A204.1 (cell line): Measurements from ENCODE around the gene MBLAC1.

Source experiments
- FAIRE-seq: peaks from 2 replicates; lab custom pipeline; 2012; peaks lifted over from hg19 to GRCh38; lab: Jason Lieb, UNC

The MBLAC1 gene

DNA sequence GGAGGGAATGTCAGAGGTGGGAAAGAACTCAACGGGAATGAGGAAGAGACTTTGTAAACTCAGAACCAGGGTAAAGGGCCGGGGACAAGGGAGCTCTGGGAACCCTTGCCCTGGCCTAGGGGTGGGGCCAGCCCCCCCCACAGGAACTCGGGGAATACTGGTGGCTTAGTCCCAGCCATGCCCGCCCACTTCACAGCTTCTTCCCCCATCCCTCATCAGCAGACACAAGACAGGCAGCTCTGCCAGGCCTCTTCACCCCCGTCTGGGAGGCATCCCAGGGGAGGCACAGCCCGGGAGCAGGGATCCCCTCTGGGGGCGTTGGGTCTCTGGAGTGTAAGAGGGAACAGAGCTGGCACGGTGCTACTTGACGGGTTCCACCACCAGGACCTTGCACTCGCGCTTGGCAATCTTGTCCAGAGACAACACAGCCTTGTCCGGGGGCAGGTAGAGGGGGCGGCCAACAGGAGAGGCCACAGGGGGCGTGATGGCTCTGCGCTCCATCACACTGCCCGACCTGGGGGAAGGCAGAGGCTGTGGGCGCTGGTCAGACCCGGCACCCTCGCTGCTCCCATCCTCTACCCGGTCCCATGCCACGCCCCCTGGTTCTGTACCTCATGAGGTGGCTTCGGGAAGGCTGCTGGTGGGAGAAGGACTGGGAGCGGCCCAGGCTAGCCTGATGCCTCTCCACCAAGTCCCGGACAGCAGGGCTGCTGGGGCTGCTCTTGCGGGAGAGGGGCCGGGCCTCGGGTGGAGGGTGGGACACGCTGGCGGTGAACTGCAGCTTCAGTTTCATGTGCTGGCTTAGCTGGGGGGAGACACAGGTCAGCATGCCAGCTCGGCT is 28.1 kb downstream of the MBLAC1 start:
- FAIRE-seq: no peak

DNA sequence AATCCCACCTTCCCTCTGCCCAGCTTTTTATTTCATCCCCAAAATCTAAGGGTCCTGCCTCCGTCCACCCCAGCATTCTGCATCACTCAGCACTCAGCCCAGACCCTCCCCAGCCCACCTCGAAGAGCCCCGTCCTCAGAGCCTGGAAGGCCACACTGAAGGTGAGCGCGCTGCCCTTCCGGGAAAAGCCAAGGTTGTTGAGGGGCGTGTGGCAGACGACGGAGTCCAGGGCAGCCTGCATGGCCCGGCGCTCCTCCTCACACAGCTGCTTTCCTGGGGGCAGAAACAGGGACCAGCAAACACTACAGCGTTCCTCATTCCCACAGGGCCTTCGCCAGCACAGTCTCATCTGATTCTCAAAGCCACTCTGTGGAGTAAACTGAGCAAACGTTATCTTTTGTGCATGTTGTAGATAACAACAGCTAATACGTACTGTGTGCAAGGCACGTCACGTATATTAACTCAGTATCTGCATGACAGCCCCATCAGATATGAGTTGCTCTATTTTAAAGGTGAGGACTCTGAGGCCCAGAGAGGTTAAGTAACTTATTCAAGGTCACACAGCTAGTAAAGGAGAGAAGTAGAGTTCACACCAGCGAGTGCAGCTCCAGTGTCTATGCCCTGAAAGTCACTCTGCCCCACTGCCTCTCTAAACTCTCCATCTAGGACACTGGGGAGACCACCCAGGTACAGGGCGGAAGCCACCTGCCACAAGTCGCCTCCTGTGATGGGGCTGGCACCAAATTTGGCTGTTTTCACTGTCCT is 29.0 kb downstream of the MBLAC1 start:
- no peak for FAIRE-seq

DNA sequence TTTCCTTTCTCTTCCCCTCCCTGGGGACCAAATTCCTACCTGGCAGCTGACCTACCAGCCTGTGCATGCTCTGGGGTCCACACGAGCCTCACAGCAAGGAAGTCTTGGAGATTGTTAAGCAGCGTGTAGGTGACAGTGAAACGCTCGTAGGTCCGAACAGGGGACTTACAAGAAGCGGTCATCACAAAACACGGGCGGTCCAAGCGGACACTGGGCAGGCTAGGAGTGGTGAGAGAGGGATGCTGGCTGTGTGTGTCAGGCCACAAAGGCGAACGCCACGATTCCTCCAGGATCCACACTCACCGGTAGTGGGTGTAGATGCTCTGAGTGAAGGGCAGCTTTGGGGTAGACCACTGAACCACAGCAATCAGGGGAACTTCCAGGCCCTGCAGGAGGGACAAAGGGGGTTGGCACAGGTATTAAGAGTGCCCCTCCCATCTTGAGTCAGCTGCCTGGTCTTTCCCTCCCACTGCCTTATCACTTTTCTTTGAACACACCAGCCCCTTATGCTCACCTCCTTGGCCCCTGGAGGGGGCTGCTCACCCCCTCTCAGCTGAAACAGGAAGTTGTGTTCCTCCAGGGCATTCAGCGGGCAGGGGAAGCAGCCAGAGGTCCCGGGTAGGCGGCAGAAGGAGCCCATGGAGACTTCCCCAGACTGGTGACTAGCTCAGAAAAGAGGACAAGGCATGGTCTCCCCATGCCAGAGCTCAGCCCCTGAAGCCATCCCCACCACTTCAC is 29.7 kb downstream of the MBLAC1 start:
- no peak for FAIRE-seq

DNA sequence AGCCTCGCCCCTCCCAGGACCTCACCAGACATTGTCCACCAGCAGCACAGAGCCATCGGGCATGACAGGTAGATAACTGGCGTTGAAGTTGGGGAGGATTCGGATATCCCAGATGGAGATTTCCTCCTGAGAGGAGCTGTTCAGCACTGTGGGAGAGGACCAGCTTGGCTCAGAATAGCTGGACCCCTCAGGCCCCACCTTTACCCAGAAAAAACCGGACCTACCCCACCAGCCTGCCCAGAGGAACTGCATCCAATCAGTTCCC is 30.2 kb downstream of the MBLAC1 start:
- FAIRE-seq: no peak

DNA sequence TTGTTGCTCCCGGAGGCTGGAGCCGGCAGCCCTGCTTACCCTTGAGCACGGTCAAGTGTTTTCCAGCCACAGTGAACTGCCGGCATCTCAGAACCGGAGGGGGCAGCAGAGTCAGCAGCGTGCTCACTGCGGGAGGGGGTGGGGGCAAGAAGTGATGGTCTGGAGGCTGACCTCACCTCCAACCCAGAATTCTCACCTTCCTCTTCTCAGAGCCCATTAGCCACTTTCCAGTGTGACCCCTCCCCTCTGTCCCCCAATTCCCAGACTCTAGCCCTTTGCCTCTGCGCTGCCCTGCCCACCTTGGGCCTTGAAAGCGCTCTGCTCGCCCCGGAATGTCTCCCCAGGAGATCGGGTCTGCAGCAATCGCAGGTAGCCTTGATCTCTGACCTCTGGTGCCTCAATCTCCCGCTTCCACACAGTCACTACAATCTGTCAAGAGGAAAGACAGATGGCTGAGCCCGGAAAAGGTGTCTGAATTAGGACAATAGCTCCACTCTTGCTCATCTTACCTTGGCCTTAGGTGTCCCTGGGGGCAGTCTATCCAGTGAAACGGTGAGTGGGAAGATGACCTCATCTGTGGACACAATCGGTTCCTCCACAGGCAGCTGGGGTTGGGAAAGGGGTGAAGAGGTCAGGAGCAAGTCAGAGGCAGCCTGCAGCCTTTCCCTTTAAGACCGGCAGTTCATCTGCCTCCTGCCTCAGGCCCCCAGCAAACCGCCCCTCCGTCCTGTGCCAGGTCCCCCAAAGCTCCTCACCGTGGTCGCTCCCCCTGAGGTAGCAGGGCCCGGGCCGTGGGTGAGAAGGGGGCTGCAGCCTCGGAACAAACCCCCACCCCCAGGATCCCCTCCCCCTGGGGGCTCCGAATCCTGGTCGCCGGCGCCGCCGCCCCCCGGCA is 30.8 kb downstream of the MBLAC1 start:
- FAIRE-seq: no peak

DNA sequence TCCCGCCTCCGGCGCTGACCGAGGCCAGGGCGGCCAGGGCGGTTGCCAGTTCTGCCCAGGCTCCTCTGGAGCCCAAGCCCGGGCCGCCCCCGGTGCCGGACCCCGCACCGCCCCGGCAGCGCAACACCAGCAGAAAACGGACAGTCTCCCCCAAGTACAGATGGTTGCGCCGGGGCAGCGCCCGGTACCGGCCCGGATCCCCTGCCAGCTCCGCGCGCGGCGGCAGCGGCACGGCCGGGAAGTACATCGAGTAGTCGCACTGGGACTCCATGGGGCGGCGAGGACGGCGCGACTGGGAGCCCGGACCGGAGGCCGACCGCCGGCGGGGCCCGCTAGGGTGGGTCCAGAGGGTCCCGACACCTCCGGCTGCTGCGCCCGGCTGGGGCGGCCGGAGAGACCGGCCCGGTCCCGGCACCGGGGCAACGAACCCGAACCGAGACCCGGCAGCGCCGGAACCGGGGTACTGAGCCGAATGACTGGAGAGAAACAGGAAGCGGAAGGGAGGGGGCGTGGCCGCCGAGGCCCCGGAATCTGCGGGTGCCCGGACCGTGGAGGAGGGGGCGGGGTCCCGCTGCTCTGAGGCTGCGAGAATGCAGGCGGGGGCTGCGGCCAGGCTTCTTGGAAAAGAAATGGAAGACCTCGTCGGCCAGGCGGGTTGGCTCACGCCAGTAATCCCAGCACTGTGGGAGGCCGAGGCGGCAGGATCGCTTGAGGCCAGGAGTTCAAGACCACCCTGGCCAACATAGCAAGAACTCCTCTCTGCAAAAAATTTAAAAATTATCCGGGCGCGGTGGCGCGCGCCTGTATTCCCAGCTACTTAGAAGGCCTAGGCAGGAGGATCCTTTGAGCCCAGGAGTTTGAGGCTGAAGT is 31.7 kb downstream of the MBLAC1 start, which contains the start of gene TRAPPC14:
Gene TRAPPC14 (minus strand): TSS at position 495 of the 870 bp plus-strand sequence. CDS start 224 bp downstream, at position 271.
- FAIRE-seq: no peak

DNA sequence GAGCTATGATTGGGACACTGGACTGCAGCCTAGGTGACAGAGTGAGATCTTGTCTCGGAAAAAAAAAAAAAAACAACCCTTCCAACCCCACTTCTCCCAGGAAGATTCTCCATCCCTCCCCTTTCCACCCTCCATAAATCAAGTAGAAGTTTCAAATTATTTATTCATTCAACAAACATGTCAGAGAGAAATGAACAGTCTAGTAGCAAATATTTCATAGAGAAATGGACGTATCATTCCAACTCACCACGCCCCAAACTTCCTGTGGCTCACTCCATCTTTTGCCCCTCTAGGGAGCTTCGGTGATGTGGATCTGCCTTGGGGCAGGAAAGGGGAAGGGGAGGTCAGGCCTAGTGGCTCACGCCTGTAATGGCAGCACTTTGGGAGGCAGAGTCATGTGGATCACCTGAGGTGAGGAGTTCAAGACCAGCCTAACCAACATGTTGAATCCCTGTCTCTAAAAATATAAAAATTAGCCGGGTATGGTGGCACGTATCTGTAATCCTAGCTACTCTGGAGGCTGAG is 32.4 kb downstream of the MBLAC1 start:
- no peak for FAIRE-seq

DNA sequence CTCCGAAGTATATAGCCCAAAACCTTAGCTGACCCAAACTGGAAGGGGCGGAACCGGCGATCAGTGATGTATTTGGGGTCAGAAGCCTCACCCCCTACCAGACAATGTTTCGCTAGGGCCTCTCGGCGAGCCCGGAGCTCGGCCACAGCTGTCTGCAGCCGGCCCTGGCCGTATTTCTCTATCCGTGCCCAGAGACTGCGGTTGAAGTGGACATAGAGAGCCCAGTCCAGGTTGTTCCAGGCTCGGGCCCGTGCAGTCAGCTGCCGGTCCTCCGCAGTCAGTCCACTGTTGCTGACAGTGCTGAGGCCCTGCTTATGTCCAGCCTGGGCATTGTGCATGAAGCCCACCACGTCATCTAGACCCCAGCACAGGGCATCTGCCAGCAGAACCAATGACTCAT is 33.3 kb downstream of the MBLAC1 start:
- FAIRE-seq: no peak

DNA sequence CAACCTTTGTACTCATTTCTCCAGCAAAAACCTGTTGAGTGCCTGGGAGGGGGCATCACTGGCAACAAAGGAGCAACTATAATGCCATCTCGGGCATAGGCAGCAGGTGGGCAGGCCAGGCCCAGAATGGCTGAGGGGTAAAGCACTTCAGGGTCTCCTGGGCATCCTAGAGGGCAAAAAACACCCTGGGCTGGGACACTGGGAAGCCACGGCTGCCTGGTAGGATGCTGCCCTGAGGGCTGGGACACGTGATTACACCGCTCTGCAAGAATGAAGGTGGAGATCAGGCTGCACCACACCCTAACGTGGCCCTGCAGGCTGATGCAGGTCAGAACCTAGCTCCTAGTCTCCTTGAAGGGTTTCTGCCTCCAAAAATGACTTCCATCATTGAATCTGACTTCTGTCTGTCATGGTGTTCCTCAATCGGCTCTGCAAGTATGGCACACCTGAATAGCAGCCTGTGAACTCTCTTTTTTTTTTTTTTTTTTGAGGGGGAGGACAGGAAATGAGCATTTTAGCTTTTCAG is 36.3 kb downstream of the MBLAC1 start:
- FAIRE-seq: no peak

DNA sequence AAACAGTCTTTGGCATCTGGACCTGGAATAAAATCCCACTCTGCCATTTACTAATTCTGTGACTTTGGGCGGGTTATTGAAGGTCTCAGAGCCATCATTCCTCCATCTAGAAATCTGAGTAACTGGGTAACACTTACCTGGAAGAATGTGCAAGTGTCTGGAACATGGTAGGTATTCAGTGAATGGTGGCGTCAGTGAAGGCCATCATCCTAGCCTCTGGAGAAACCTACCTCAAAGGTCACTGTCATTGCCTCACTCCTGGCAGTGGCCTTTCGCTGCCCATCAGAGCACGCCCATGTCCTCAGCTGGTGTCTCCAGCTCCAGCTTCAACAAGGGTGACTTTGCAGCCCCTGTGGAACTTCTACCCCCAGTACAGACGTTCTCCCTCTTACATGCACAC is 37.1 kb downstream of the MBLAC1 start:
- no peak for FAIRE-seq

DNA sequence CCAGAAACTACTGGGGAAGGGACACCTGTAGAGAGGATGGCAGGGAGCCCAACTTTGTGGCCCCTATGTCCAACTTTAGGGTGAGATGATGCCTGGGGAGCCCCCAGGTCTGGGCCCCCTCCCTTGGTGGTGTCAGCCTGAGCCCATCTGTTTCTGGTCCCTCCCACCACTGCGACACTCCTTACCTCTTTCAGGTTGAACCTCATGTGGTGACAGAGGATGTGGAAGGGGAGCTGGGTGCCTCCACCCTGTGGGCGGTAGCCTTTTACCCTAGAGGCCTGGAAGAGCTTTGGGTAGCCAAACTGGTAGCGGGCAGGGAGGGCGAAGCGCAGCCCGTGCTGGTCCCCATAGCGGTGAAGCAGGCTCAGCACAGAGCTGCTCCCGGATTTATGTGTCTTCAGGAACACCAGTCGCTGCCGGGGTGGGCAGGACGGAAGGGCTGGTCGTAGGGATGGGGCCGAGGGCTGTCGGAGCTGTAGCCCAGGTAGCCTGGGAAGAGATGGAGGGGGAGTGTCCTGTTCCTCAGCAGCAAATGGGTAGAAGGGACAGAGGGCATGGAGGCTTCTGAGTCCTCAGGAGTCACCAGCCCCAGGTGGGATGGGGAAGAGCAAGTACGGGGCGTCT is 39.7 kb downstream of the MBLAC1 start:
- FAIRE-seq: no peak

DNA sequence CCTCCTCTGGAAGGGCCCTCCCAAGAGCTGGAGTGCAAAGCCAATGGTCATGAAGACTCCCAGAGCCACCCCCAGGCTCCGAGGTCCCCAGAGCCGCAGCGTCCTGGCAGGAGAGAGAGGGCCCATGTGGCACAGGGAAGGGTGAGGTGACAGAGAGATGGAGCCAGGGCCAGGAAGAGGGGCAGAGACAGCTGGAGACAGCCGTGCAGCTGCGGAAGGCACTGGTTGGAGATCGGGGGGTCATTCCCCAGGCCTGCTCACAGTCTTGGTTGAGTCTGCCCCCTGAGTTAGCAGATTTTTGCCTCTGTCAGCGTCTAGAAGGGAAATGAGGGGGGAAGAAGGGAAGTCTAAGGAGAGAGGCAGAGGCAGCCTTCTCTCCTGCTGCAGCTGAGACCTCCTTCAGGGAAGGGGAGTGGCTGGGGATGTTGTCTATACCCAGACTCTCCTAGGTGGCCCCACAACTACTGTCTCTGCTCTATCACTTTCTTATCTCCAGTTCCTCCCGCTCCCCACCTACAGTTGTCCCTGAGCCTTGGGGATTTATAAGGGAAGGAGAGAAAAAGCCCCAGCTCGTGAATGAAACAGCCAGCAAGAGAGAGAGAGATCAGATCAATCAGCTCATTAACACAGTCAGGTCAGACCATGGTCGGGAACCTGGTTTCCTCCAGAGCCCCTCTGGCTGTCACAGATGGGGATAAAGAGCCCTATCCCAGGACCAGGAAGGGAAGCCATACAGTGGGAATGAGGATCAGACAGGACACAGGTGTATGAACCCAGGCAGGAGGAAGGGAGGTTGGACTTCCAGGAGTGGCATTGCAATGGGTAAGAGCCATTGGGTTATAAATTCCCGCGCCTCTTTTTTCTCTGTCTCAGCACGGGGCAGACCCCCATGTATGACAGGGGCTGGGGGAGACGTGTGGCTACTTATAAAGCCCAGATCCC is 40.5 kb downstream of the MBLAC1 start:
- FAIRE-seq: no peak

DNA sequence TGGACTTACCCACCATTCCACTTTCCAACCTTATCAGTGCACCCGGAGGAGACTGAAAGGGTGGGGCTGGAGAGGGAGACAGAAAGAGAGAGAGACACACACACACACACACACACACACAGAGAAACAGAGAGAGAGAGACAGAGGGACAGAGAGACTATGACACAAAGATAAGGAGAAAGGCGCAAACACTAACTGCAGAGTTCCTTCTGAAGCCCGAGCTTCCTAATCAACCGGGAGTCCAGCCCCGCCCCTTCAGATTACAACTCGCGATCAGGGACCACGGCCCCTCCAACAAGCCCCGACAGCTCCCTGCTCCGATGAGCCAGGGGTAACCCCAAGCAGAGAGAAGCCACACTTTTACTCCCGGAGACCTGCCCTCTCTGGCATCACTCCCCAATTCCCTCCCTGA is 41.2 kb downstream of the MBLAC1 start:
- no peak for FAIRE-seq

DNA sequence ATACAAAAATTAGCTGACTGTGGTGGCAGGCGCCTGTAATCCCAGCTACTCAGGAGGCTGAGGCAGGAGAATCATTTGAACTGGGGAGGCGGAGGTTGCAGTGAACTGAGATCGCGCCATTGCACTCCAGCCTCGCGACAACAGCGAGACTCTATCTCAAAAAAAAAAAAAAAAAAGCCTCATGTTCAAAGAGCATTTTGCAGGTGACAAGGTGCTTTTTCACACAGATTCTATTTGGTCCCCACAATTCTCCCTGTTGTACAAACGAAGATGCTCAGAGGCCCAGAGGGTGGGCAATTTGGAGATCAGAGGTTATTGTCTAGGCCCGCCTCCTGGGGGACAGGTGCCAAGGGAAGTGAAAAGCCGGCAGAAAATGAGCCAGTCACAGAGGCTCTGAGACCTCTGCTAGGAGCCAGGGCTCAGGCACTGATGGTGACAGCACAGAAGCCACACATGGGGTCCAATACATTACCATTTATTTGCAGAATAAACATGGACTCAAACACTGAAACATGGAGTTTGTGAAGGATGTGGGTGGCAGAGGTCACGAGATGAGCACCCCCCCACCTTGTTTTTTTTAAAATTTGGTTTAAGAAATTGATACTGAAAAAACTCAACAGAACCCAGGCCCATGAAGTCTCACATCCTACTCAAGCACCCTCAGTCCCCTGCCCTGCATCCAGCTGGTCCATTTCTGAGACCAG is 42.5 kb downstream of the MBLAC1 start:
- no peak for FAIRE-seq

DNA sequence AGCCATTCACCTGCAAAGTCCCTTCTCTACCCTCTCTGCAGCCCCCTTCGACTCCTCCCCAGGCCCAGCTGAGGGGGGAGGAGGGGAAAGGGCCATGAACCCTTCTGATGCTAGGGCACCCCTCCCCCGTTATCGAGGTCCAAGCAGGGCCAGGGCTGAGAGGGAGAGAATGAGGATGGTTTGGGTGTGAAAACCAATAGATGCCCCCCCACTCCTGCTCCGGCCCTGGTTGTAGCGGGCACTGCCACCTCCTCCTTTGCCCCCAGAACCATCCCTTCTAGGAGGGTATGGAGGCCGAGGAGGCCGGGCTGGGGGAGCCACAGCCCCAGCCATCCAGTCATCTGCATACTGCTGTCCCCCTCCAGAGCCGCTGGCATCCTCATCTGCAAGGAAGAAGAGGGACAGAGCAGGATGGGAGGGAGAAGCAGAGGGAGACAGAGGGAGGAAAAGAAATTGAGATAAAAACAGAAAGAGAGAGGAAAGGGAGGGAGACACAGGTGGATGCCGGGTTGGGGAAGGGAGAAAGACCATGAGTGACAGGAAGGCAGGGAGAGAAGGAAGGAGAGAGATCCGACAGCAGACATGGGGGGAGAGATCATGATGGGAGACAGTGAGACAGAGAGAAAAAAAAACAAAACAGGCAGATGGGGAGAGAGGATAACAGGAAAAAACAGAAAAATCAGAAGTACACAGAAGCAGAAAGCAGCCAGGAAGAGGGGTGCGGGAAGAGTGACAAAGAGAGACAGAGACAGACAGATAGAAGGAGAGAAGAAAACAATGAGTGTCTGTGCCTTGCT is 43.5 kb downstream of the MBLAC1 start:
- no peak for FAIRE-seq

DNA sequence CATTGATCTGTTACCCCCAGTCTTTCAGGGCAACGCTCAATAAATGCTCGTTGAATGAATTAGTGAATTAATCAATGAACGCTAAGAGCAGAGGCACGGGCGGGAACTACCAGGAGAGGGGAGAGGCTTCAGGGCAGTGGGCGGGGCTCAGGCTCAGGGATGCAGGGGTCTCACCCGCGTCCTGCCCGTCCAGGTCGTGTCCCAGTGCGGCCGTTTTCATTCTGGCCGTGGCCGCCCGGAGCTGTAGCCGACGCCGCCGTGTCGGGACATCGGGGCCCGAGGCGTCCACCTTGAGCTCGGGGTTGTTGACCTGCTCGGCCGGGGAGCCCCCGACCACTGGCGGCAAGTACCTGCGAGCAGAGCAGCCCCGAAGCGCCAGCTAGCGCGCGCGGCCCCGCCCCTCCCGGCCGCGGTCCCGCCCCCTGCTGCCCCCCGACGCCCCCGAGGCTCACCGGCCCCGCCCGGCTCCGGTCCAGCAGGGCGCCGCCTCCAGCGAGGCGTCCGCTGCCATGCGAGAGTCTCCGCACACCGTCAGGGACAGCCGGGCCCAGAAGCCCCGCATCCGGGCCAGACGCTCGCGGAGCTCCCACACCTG is 44.4 kb downstream of the MBLAC1 start:
- no peak for FAIRE-seq

DNA sequence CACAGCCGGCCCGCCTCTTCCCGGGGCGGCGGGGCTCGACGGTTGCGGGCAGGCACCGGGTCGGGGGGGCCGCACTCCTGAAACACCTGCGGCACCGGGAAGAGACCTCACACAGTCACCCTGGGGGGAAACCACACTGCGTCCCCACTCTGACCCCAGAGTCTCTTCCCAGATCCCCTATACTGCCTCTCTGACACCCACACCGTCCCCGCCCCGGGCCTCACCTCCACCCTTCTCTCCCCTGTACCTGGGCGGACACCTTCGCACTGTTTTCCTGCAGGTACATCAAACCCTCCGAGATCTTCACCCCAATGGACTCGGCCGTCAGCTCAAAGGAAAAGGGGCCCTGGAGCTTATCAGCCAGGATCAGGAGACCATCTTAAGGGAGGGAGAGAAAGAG is 45.1 kb downstream of the MBLAC1 start:
- FAIRE-seq: no peak
